ENCODE measurements around the gene B3GALT6. TPM values are rescaled to one million over a fixed set of nuclear protein-coding genes. Genes with fewer than 3 reads are reported as not detected.

Gene B3GALT6
- total RNA-seq, 4 donors from 2014 or later, result 12.3 to 24.1 (median 15.0) TPM

- Histone ChIP-seq H3K27ac (no peak overlapping the region), H3K36me3 (peaks cover 0 to 20% of the 10 kb centered on the region in 2 donors), H3K4me1 (peaks cover 0 to 35% (median 15%) of the 10 kb centered on the region in 3 donors), H3K27me3 (peaks cover 42% of the 10 kb centered on the region), H3K4me3 (no peak overlapping the region), H3K9me3 (peaks cover 0 to 4% (median 0%) of the 10 kb centered on the region in 3 donors)
- ATAC-seq, result no peak
- TF ChIP-seq POLR2AphosphoS5 (IDR thresholded peaks at IDR 0.05), result no peak
- no peak for TF ChIP-seq CTCF (IDR thresholded peaks at IDR 0.05)
- TF ChIP-seq EP300 (IDR thresholded peaks at IDR 0.05), result no peak
- no peak for TF ChIP-seq POLR2A (IDR thresholded peaks at IDR 0.05)
- WGBS, 2 donors (ENCODE audit: low coverage in 1 of 2), result 76% methylated on average over 9 of the region's 22 CpGs; no CpG with 5 or more reads in 1 of the 2 donors
These were observed 4.2 kb downstream of the B3GALT6 start for GRCh38 chr1:1236176-1236763.

- H3K27ac ChIP-seq, result no peak overlapping the region
- H3K27me3 ChIP-seq, result peaks cover 50% of the 10 kb centered on the region
- peaks cover 0 to 4% (median 0%) of the 10 kb centered on the region in 3 donors for H3K9me3 ChIP-seq
- ATAC-seq, result no peak
- peaks cover 0 to 24% of the 10 kb centered on the region in 2 donors for H3K36me3 ChIP-seq
- TF ChIP-seq POLR2AphosphoS5 (IDR thresholded peaks at IDR 0.05), result no peak
- no peak for TF ChIP-seq EP300 (IDR thresholded peaks at IDR 0.05)
- TF ChIP-seq CTCF (IDR thresholded peaks at IDR 0.05), result no peak
- TF ChIP-seq POLR2A (IDR thresholded peaks at IDR 0.05), result no peak
- 0% methylated on average over 1 of the region's 34 CpGs; no CpG with 5 or more reads in 1 of the 2 donors for WGBS, 2 donors (ENCODE audit: low coverage in 1 of 2)
- H3K4me3 ChIP-seq, result no peak overlapping the region
- H3K4me1 ChIP-seq, result peaks cover 0 to 35% (median 15%) of the 10 kb centered on the region in 3 donors
These were observed 5.2 kb downstream of the B3GALT6 start for GRCh38 chr1:1236945-1237873.

- Histone ChIP-seq H3K9me3 (no peaks in the 10 kb centered on the region), H3K4me3 (no peak overlapping the region), H3K36me3 (peaks cover 0 to 33% of the 10 kb centered on the region in 2 donors), H3K27ac (no peak overlapping the region), H3K27me3 (peaks cover 50% of the 10 kb centered on the region), H3K4me1 (peaks cover 0 to 27% (median 10%) of the 10 kb centered on the region in 3 donors)
- no CpG with 5 or more reads among the region's 48 CpGs for WGBS, 2 donors (ENCODE audit: low coverage in 1 of 2)
- no peak for TF ChIP-seq POLR2A (IDR thresholded peaks at IDR 0.05)
- no peak for TF ChIP-seq EP300 (IDR thresholded peaks at IDR 0.05)
- TF ChIP-seq CTCF (IDR thresholded peaks at IDR 0.05), result no peak
- no peak for TF ChIP-seq POLR2AphosphoS5 (IDR thresholded peaks at IDR 0.05)
- ATAC-seq, result no peak
These were observed 6.1 kb downstream of the B3GALT6 start for GRCh38 chr1:1237874-1238701.

- ATAC-seq, result no peak
- Histone ChIP-seq H3K4me3 (no peak overlapping the region), H3K27me3 (peaks cover 50% of the 10 kb centered on the region), H3K4me1 (peaks cover 0 to 20% (median 6%) of the 10 kb centered on the region in 3 donors), H3K36me3 (peaks cover 0 to 39% of the 10 kb centered on the region in 2 donors), H3K27ac (no peak overlapping the region), H3K9me3 (no peaks in the 10 kb centered on the region)
- WGBS, 2 donors (ENCODE audit: low coverage in 1 of 2), result no CpG with 5 or more reads among the region's 19 CpGs
- TF ChIP-seq POLR2AphosphoS5 (IDR thresholded peaks at IDR 0.05) (no peak), POLR2A (IDR thresholded peaks at IDR 0.05) (no peak), EP300 (IDR thresholded peaks at IDR 0.05) (no peak), CTCF (IDR thresholded peaks at IDR 0.05) (no peak)
These were observed 6.7 kb downstream of the B3GALT6 start for GRCh38 chr1:1238702-1239178.

All from gastroesophageal sphincter (tissue), 4 donors.